BJ (cell line): ENCODE data around the gene RUSF1. TPM values are rescaled to one million over a fixed set of nuclear protein-coding genes. Genes with fewer than 3 reads are reported as not detected.

ENCODE experiments used
- CTCF ChIA-PET: fragments of 350-600 bp; formaldehyde crosslinking; extraction: SDS; loops from one replicate; lab custom pipeline; 2021; ENCODE audit warnings: antibody characterized with exemption, inconsistent platforms; lab: Yijun Ruan, JAX
- POLR2A ChIA-PET: fragments of 300-600 bp; sonication (Branson Sonifier 250); formaldehyde crosslinking; extraction: SDS; loops from one replicate; lab custom pipeline; 2021; ENCODE audit warnings: antibody characterized with exemption; lab: Charles Lee
- DNase-seq: peaks from one replicate; pipeline ENCODE4 v3.0.0-alpha.2; 2011; ENCODE audit warnings: low read depth
- H3K27me3 ChIP-seq: 2 replicates; pipeline ENCODE4 v1.6.0; 2011; ENCODE audit warnings: low read length; ENCODE audit not compliant: control insufficient read depth, insufficient read depth
- H3K36me3 ChIP-seq: 2 replicates; pipeline ENCODE4 v1.5.1; 2011; ENCODE audit warnings: low read length; ENCODE audit not compliant: control insufficient read depth, insufficient read depth
- H3K4me3 ChIP-seq: 2 replicates; pipeline ENCODE4 v1.5.1; 2011; ENCODE audit warnings: low read depth, mild to moderate bottlenecking, control low read depth, low read length
- CTCF ChIP-seq: IDR thresholded peaks from 2 replicates; pipeline ENCODE4 v1.5.1; 2011; ENCODE audit warnings: low read depth, mild to moderate bottlenecking, control low read depth, inconsistent platforms, low read length, moderate library complexity; ENCODE audit not compliant: insufficient read depth
- polyA plus RNA-seq: library from polyadenylated mRNA; depleted of rRNA; stranded (reverse); fragments of >200 nt; gene quantifications from 2 replicates; pipeline ENCODE4 v1.2.3, GENCODE V29; 2011

Gene RUSF1
- polyA plus RNA-seq, 1 experiment: 56.4 TPM

DNA sequence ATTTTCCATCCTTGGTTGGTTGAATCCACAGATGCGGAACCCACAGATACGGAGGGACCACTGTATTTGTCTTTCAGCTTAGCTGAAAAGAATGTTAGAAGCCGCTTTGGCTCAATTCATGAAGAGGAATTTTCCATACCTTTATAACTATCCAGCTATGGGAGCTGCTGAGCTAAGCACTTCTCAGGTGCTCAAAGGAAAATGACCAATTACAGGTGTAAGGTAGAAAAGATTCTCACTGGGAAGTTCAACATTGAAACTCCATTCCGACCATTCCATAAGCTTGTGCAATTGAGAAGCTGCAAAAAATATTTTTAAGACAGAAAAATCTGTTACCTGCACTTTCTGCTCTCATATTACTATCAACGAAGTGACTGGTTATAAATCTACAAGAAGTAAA, 22.2 kb upstream of the RUSF1 start:
- H3K27me3 ChIP-seq: peaks cover 18% of the 10 kb centered on the region
- DNase-seq: no peak
- CTCF ChIA-PET: no interaction called here
- H3K36me3 ChIP-seq: no peaks in the 10 kb centered on the region
- TF ChIP-seq CTCF: no peak
- POLR2A ChIA-PET: no interaction called here
- no peak overlapping the region for H3K4me3 ChIP-seq

GRCh38 chr16:31529937-31530312, 21.7 kb upstream of the RUSF1 start:
- DNase-seq: no peak
- ChIA-PET CTCF (no interaction called here), POLR2A (no interaction called here)
- peak overlapping the region; percentile 34; the same call in 1 of the 2 replicates for H3K4me3 ChIP-seq
- H3K36me3 ChIP-seq: no peaks in the 10 kb centered on the region
- no peak for TF ChIP-seq CTCF
- peaks cover 18% of the 10 kb centered on the region for H3K27me3 ChIP-seq

GRCh38 chr16:31529108-31529936, 21.1 kb upstream of the RUSF1 start:
- Histone ChIP-seq H3K36me3 (no peaks in the 10 kb centered on the region), H3K4me3 (peak overlapping the region; percentile 34), H3K27me3 (peaks cover 18% of the 10 kb centered on the region)
- CTCF ChIA-PET: no interaction called here
- no peak for DNase-seq
- TF ChIP-seq CTCF: no peak
- POLR2A ChIA-PET: interaction anchor here (0.7 kb wide), 1 partner anchor 21 kb away, joined by 3 read pairs; the partner anchor contains the start of gene RUSF1

DNA sequence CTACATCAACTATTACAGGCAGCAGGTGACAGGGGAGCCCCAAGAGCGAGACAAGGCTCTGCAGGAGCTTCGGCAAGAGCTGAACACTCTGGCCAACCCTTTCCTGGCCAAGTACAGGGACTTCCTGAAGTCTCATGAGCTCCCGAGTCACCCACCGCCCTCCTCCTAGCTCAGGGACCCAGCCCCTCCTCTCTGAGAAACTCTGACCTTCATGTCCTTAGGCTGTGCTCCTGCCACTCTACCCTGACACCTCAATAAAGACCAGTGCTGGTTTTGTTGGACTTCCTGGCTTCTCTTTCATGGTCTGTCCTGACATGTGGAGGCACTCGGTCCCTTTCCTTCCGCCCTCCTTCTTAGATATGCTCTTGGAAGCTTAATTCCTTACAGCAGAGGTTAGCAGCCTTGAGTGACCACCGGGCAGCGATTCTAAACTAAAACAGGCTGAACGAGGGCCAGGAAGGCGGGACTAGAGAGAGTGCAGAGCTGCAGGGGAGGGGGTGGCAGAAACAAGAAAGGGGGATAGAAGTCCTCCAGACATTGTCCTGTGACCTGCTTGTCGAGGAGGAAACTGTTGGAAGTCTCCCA, 20.4 kb upstream of the RUSF1 start:
- H3K4me3 ChIP-seq: peak overlapping the region; percentile 34
- CTCF ChIA-PET: no interaction called here
- no peaks in the 10 kb centered on the region for H3K36me3 ChIP-seq
- no peak for TF ChIP-seq CTCF
- POLR2A ChIA-PET: interaction anchor here (0.7 kb wide), 1 partner anchor 20 kb away, joined by 3 read pairs; the partner anchor contains the start of gene RUSF1
- peaks cover 18% of the 10 kb centered on the region for H3K27me3 ChIP-seq
- no peak for DNase-seq

GRCh38 chr16:31527734-31528274, 19.6 kb upstream of the RUSF1 start, which contains the start of gene AHSP:
Gene AHSP, plus strand, starts transcription at chr16:31527900. Its CDS starts 240 bp downstream, at chr16:31528140.
- Histone ChIP-seq H3K36me3 (no peaks in the 10 kb centered on the region), H3K27me3 (peaks cover 18% of the 10 kb centered on the region), H3K4me3 (peak within 1 kb of the TSS; percentile 34)
- TF ChIP-seq CTCF: no peak
- DNase-seq: no peak
- ChIA-PET POLR2A (no interaction called here), CTCF (no interaction called here)
